ENCODE data around the gene MYB. TPM values are rescaled to one million over a fixed set of nuclear protein-coding genes. Genes with fewer than 3 reads are reported as not detected.

The MYB gene
- total RNA-seq, 6 experiments from 2014 or later = 0.11 to 0.51 (median 0.33) TPM; not detected in 1

- TF ChIP-seq, protein P1, sequence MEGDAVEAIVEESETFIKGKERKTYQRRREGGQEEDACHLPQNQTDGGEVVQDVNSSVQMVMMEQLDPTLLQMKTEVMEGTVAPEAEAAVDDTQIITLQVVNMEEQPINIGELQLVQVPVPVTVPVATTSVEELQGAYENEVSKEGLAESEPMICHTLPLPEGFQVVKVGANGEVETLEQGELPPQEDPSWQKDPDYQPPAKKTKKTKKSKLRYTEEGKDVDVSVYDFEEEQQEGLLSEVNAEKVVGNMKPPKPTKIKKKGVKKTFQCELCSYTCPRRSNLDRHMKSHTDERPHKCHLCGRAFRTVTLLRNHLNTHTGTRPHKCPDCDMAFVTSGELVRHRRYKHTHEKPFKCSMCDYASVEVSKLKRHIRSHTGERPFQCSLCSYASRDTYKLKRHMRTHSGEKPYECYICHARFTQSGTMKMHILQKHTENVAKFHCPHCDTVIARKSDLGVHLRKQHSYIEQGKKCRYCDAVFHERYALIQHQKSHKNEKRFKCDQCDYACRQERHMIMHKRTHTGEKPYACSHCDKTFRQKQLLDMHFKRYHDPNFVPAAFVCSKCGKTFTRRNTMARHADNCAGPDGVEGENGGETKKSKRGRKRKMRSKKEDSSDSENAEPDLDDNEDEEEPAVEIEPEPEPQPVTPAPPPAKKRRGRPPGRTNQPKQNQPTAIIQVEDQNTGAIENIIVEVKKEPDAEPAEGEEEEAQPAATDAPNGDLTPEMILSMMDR (IDR thresholded peaks at IDR 0.05) = no peak
- TF ChIP-seq POLR2A (IDR thresholded peaks at IDR 0.05) = no peak
- ATAC-seq = no peak
- H3K4me1 ChIP-seq = no peaks in the 10 kb centered on the region
- no peaks in the 10 kb centered on the region for H3K27me3 ChIP-seq
- no peak overlapping the region for H3K27ac ChIP-seq
- no peak overlapping the region for H3K4me3 ChIP-seq
- no peak for DNase-seq
- H3K9me3 ChIP-seq = no peaks in the 10 kb centered on the region
- H3K36me3 ChIP-seq = no peaks in the 10 kb centered on the region
- WGBS (ENCODE audit: insufficient coverage, low coverage, low lambda C conversion rate, missing lambda C conversion rate) = 100% methylated on average over 1 of the region's 6 CpGs
- intact Hi-C loops (cut with DNase I) = no loop called here
Observed at GRCh38 chr6:135219346-135219745, 38.2 kb downstream of the MYB start.

- Histone ChIP-seq H3K27me3 (no peaks in the 10 kb centered on the region), H3K4me3 (no peak overlapping the region), H3K27ac (no peak overlapping the region), H3K9me3 (no peaks in the 10 kb centered on the region), H3K4me1 (no peaks in the 10 kb centered on the region), H3K36me3 (no peaks in the 10 kb centered on the region)
- DNase-seq (no peak), ATAC-seq (no peak)
- 90% methylated on average over 3 of the region's 3 CpGs for WGBS (ENCODE audit: insufficient coverage, low coverage, low lambda C conversion rate, missing lambda C conversion rate)
- TF ChIP-seq, protein P1 (IDR thresholded peaks at IDR 0.05) = no peak
- no peak for TF ChIP-seq POLR2A (IDR thresholded peaks at IDR 0.05)
- intact Hi-C loops (cut with DNase I) = no loop called here
Observed at GRCh38 chr6:135221042-135221441, 39.9 kb downstream of the MYB start.

GRCh38 chr6:135221505-135221904 is 40.4 kb downstream of the MYB start:
- intact Hi-C loops (cut with DNase I) = no loop called here
- no peaks in the 10 kb centered on the region for H3K27me3 ChIP-seq
- ATAC-seq = no peak

DNA sequence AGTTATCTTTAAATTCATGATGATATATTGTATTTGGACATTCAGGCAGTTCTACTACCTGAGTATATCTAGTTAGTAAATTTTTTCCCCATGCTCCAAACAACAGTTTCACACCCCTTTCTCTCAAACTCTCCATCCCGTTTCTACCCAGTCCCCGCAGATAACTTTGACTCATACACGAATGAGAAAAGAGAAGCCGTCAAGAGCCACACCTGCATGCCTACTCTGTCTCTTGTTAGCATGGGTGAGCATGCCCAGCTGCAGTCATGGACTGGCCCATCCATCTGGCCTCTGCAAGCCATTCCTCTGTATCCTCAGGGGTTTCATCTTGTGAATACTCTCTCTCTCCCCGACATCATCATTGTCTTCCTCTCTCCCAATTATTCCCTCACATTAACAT is 41.5 kb downstream of the MYB start:
- intact Hi-C loops (cut with DNase I) = no loop called here
- Histone ChIP-seq H3K4me3 (no peak overlapping the region), H3K27me3 (no peaks in the 10 kb centered on the region), H3K4me1 (no peaks in the 10 kb centered on the region), H3K36me3 (no peaks in the 10 kb centered on the region), H3K9me3 (no peaks in the 10 kb centered on the region), H3K27ac (no peak overlapping the region)
- ATAC-seq (no peak), DNase-seq (no peak)
- WGBS (ENCODE audit: insufficient coverage, low coverage, low lambda C conversion rate, missing lambda C conversion rate) = 94% methylated on average over 5 of the region's 5 CpGs
- TF ChIP-seq, protein P1 (IDR thresholded peaks at IDR 0.05) = no peak
- no peak for TF ChIP-seq POLR2A (IDR thresholded peaks at IDR 0.05)

More at GRCh38 chr6:135221505-135221904, 40.4 kb downstream of the MYB start:
- Histone ChIP-seq H3K27ac (no peak overlapping the region), H3K36me3 (no peaks in the 10 kb centered on the region), H3K4me1 (no peaks in the 10 kb centered on the region), H3K4me3 (no peak overlapping the region), H3K9me3 (no peaks in the 10 kb centered on the region)
- WGBS (ENCODE audit: insufficient coverage, low coverage, low lambda C conversion rate, missing lambda C conversion rate) = 80% methylated on average over 1 of the region's 1 CpG
- DNase-seq = no peak
- no peak for TF ChIP-seq POLR2A (IDR thresholded peaks at IDR 0.05)
- TF ChIP-seq, protein P1 (IDR thresholded peaks at IDR 0.05) = no peak
